Keratinocyte (primary cell): Measurements from ENCODE around the gene C9orf153.

Experiments
- EZH2 ChIP-seq: IDR thresholded peaks from one replicate; pipeline ENCODE4 v1.6.1; 2012; ENCODE audit warnings: inconsistent platforms, mild to moderate bottlenecking, low read length, moderate library complexity
- TF ChIP-seq, protein P1 (sequence below), 3 experiments: IDR thresholded peaks in 1 of 3; conservative IDR thresholded peaks in 1 of 3; optimal IDR thresholded peaks in 1 of 3; 2 replicates in 2 of 3; 3 replicates in 1 of 3; pipeline versions ENCODE3 to v1.5.1; 2011; ENCODE audit warnings: low read length in 3 of 3, mild to moderate bottlenecking in 3 of 3, moderate library complexity in 2 of 3, control low read depth in 1 of 3, inconsistent platforms in 1 of 3; ENCODE audit not compliant: insufficient read depth in 2 of 3; ENCODE audit errors: extremely low read depth in 1 of 3

DNA sequence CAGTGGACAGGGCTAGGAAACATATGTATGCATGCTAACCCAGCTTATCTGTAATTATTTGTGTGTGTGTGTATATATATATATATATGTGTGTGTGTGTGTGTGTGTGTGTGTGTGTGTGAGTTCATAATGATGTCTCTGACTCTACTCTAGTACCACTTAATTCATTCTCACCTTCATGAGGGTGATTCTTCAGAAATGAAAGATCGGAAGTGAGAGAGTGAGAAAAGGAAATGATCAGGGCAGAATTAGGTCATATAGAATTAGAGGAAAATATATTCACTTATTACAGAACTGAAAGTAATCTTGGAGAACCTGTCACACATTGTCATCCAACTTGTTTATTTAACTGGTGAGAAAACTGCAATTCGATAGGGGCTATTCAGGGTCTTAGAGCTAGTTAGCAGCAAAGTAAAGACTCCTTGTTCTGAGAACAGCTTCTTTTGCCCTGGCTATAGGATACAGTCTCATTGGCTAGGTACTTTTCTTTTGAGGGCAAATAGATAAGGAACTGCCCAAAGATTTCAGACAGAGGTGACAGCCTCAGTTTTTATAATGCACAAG is 58.8 kb downstream of the C9orf153 start:
- TF ChIP-seq, protein P1, sequence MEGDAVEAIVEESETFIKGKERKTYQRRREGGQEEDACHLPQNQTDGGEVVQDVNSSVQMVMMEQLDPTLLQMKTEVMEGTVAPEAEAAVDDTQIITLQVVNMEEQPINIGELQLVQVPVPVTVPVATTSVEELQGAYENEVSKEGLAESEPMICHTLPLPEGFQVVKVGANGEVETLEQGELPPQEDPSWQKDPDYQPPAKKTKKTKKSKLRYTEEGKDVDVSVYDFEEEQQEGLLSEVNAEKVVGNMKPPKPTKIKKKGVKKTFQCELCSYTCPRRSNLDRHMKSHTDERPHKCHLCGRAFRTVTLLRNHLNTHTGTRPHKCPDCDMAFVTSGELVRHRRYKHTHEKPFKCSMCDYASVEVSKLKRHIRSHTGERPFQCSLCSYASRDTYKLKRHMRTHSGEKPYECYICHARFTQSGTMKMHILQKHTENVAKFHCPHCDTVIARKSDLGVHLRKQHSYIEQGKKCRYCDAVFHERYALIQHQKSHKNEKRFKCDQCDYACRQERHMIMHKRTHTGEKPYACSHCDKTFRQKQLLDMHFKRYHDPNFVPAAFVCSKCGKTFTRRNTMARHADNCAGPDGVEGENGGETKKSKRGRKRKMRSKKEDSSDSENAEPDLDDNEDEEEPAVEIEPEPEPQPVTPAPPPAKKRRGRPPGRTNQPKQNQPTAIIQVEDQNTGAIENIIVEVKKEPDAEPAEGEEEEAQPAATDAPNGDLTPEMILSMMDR (optimal IDR thresholded peaks at IDR 0.05 in 1 of 3, IDR thresholded peaks at IDR 0.05 in 1 of 3, conservative IDR thresholded peaks at IDR 0.05 in 1 of 3; ENCODE audit: extremely low read depth in 1 of 3, insufficient read depth in 2 of 3, low read length in 3 of 3) = no peak
- no peak for TF ChIP-seq EZH2
